Neural cell (in vitro differentiated cells): ENCODE results near the gene B4GALT5. TPM values are rescaled to one million over a fixed set of nuclear protein-coding genes. Genes with fewer than 3 reads are reported as not detected.

Experiments
- H2AFZ ChIP-seq: fragments of 200-600, 300-800 bp; sonication (generic), shearing (Covaris generic); 2 replicates; pipeline ENCODE4 v1.6.0; 2014; ENCODE audit warnings: low read depth, mild to moderate bottlenecking, antibody characterized with exemption, low read length, moderate library complexity
- H3F3A ChIP-seq: fragments of 200-600 bp; shearing (Covaris generic); 2 replicates; pipeline ENCODE4 v1.6.1; 2016; ENCODE audit warnings: mild to moderate bottlenecking, moderate library complexity, mixed read lengths, antibody characterized with exemption, low read length; ENCODE audit not compliant: insufficient read depth, poor library complexity, severe bottlenecking
- H3K27ac ChIP-seq: fragments of 200-600, 300-800 bp; sonication (generic), shearing (Covaris generic); 2 replicates; pipeline ENCODE4 v1.5.1; 2014; ENCODE audit warnings: mild to moderate bottlenecking, low read length, moderate library complexity
- H3K27me3 ChIP-seq: fragments of 300-800, 200-600 bp; sonication (generic), shearing (Covaris generic); 2 replicates; pipeline ENCODE4 v1.6.0; 2014; ENCODE audit warnings: mild to moderate bottlenecking, low read depth, low read length, moderate library complexity; ENCODE audit not compliant: insufficient read depth
- H3K36me3 ChIP-seq: fragments of 300-800, 200-600 bp; sonication (generic), shearing (Covaris generic); 2 replicates; pipeline ENCODE4 v1.5.1; 2014; ENCODE audit warnings: mild to moderate bottlenecking, antibody characterized with exemption, low read length, moderate library complexity; ENCODE audit not compliant: insufficient read depth
- H3K4me2 ChIP-seq: fragments of 300-800, 200-600 bp; sonication (generic), shearing (Covaris generic); 2 replicates; pipeline ENCODE4 v1.6.0; 2014; ENCODE audit warnings: mild to moderate bottlenecking, low read length
- H3K4me3 ChIP-seq: fragments of 300-800, 200-600 bp; sonication (generic), shearing (Covaris generic); 2 replicates; pipeline ENCODE4 v1.5.1; 2014; ENCODE audit warnings: mild to moderate bottlenecking, low read length, moderate library complexity
- H3K79me2 ChIP-seq: fragments of 200-600 bp; shearing (Covaris generic); replicated peaks from 2 replicates; pipeline ENCODE4 v1.6.0; 2014; ENCODE audit warnings: mild to moderate bottlenecking, low read length, moderate library complexity; ENCODE audit not compliant: insufficient read depth
- H3K9ac ChIP-seq: fragments of 300-800, 200-600 bp; sonication (generic), shearing (Covaris generic); 2 replicates; pipeline ENCODE4 v1.6.1; 2016; ENCODE audit warnings: mild to moderate bottlenecking, low read length, mixed read lengths
- H3K9me2 ChIP-seq: fragments of 200-600 bp; shearing (Covaris generic); 2 replicates; pipeline ENCODE4 v1.6.1; 2016; ENCODE audit warnings: mild to moderate bottlenecking, low read length, mixed read lengths; ENCODE audit not compliant: insufficient read depth
- H3K9me3 ChIP-seq: fragments of 200-600, 300-800 bp; sonication (generic), shearing (Covaris generic); 2 replicates; pipeline ENCODE4 v1.6.1; 2016; ENCODE audit warnings: mild to moderate bottlenecking, mixed run types, low read length, moderate library complexity, mixed read lengths
- H4K20me1 ChIP-seq: fragments of 200-600 bp; shearing (Covaris generic); 2 replicates; pipeline ENCODE4 v1.6.1; 2016; ENCODE audit warnings: mild to moderate bottlenecking, mixed run types; ENCODE audit not compliant: insufficient read depth
- EP300 ChIP-seq: fragments of 450-650 bp; conservative IDR thresholded peaks from 2 replicates; pipeline ENCODE4 v1.6.1; 2014; ENCODE audit warnings: antibody characterized with exemption, mild to moderate bottlenecking, moderate library complexity; ENCODE audit not compliant: poor library complexity, severe bottlenecking
- EZH2 ChIP-seq: fragments of 200-600, 300-800 bp; shearing (Covaris generic), sonication (generic); IDR thresholded peaks from 2 replicates; pipeline ENCODE4 v1.6.1; 2014; ENCODE audit warnings: antibody characterized with exemption, low read length, borderline replicate concordance, mild to moderate bottlenecking; ENCODE audit not compliant: insufficient read depth, poor library complexity, severe bottlenecking
- MXI1 ChIP-seq: fragments of 450-650 bp; conservative IDR thresholded peaks from 2 replicates; pipeline ENCODE4 v1.6.1; 2014; ENCODE audit warnings: antibody characterized with exemption, mild to moderate bottlenecking; ENCODE audit not compliant: poor library complexity, severe bottlenecking
- POLR2AphosphoS5 ChIP-seq: IDR thresholded peaks from 2 replicates; pipeline ENCODE4 v1.6.1; 2012
- RAD21 ChIP-seq: fragments of 450-650 bp; conservative IDR thresholded peaks from 2 replicates; pipeline ENCODE4 v1.6.1; 2014; ENCODE audit warnings: antibody characterized with exemption, mild to moderate bottlenecking, moderate library complexity
- SMC3 ChIP-seq: fragments of 450-650 bp; conservative IDR thresholded peaks from 2 replicates; pipeline ENCODE4 v1.6.1; 2014; ENCODE audit warnings: antibody characterized with exemption, mild to moderate bottlenecking, moderate library complexity; ENCODE audit not compliant: poor library complexity
- TAF1 ChIP-seq: IDR thresholded peaks from 2 replicates; pipeline ENCODE4 v1.6.1; 2012; ENCODE audit warnings: low read depth
- polyA plus RNA-seq: library from polyadenylated mRNA; depleted of rRNA; stranded (reverse); fragments of >200 nt; gene quantifications from 2 replicates; pipeline ENCODE4 v1.2.3, GENCODE V29; 2014
- TF ChIP-seq, protein P1 (sequence below): IDR thresholded peaks from 2 replicates; pipeline ENCODE4 v1.6.1; 2012; ENCODE audit warnings: borderline replicate concordance
- TF ChIP-seq, protein P2 (sequence below): fragments of 450-650 bp; IDR thresholded peaks from 2 replicates; pipeline ENCODE4 v1.5.1; 2014; ENCODE audit warnings: antibody characterized with exemption, mild to moderate bottlenecking, moderate library complexity; ENCODE audit not compliant: poor library complexity, severe bottlenecking

Gene B4GALT5
- polyA plus RNA-seq, 1 donor from 2014 or later: 34.7 TPM

DNA sequence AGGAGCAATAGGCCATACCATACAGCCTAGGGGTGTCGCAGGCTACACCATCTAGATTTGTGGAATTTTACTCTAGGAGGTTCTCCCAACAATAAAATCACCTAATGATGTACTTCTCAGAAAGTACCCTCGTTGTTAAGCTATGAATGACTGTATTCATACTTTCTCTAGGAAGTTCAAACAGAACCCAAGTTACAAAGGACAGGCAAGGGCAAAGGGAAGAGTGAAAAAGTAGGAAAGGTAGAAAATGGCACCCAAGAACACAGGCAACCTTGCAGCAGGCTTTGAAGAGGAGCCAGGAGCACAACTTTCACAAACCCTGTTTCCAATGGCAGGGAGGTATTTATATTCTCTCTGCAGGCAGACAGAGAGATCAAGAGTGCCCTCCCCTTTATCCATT lies 67.2 kb downstream of the B4GALT5 start:
- Histone ChIP-seq H3K9me2 (no peaks in the 10 kb centered on the region), H3K36me3 (peaks cover 14% of the 10 kb centered on the region), H3F3A (no peaks in the 10 kb centered on the region), H3K27me3 (no peaks in the 10 kb centered on the region), H3K4me3 (no peak overlapping the region), H3K27ac (no peak overlapping the region), H3K9ac (no peak overlapping the region), H3K79me2 (no peaks in the 10 kb centered on the region), H3K4me2 (no peak overlapping the region), H3K9me3 (no peaks in the 10 kb centered on the region), H4K20me1 (no peaks in the 10 kb centered on the region), H2AFZ (no peak overlapping the region)
- TF ChIP-seq, protein P1, sequence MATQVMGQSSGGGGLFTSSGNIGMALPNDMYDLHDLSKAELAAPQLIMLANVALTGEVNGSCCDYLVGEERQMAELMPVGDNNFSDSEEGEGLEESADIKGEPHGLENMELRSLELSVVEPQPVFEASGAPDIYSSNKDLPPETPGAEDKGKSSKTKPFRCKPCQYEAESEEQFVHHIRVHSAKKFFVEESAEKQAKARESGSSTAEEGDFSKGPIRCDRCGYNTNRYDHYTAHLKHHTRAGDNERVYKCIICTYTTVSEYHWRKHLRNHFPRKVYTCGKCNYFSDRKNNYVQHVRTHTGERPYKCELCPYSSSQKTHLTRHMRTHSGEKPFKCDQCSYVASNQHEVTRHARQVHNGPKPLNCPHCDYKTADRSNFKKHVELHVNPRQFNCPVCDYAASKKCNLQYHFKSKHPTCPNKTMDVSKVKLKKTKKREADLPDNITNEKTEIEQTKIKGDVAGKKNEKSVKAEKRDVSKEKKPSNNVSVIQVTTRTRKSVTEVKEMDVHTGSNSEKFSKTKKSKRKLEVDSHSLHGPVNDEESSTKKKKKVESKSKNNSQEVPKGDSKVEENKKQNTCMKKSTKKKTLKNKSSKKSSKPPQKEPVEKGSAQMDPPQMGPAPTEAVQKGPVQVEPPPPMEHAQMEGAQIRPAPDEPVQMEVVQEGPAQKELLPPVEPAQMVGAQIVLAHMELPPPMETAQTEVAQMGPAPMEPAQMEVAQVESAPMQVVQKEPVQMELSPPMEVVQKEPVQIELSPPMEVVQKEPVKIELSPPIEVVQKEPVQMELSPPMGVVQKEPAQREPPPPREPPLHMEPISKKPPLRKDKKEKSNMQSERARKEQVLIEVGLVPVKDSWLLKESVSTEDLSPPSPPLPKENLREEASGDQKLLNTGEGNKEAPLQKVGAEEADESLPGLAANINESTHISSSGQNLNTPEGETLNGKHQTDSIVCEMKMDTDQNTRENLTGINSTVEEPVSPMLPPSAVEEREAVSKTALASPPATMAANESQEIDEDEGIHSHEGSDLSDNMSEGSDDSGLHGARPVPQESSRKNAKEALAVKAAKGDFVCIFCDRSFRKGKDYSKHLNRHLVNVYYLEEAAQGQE: no peak
- TF ChIP-seq MXI1 (no peak), SMC3 (no peak), RAD21 (no peak), EP300 (no peak), EZH2 (no peak), TAF1 (no peak), POLR2AphosphoS5 (no peak)
- TF ChIP-seq, protein P2, sequence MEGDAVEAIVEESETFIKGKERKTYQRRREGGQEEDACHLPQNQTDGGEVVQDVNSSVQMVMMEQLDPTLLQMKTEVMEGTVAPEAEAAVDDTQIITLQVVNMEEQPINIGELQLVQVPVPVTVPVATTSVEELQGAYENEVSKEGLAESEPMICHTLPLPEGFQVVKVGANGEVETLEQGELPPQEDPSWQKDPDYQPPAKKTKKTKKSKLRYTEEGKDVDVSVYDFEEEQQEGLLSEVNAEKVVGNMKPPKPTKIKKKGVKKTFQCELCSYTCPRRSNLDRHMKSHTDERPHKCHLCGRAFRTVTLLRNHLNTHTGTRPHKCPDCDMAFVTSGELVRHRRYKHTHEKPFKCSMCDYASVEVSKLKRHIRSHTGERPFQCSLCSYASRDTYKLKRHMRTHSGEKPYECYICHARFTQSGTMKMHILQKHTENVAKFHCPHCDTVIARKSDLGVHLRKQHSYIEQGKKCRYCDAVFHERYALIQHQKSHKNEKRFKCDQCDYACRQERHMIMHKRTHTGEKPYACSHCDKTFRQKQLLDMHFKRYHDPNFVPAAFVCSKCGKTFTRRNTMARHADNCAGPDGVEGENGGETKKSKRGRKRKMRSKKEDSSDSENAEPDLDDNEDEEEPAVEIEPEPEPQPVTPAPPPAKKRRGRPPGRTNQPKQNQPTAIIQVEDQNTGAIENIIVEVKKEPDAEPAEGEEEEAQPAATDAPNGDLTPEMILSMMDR: no peak

DNA sequence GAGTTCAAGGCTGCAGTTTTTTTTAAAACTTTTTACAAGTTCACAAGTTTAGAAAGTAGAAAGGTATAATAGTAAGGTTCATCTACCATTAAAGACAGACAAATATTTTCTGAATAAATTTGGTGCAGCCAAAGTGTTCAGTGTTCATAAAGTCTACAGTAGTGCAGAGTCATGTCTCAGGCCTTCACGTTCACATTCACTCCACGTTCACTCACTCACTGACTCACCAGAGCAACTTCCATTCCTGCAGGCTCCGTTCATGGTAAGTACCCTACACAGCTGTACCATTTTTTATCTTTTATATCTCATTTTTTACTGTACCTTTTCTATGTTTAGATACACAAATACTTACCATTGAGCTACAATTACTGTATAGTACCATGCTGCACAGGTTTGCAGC lies 67.6 kb downstream of the B4GALT5 start:
- Histone ChIP-seq H3K79me2 (no peaks in the 10 kb centered on the region), H3K36me3 (peaks cover 14% of the 10 kb centered on the region), H2AFZ (no peak overlapping the region), H3K4me3 (no peak overlapping the region), H3F3A (no peaks in the 10 kb centered on the region), H3K27ac (no peak overlapping the region), H4K20me1 (no peaks in the 10 kb centered on the region), H3K9me2 (no peaks in the 10 kb centered on the region), H3K4me2 (no peak overlapping the region), H3K9ac (no peak overlapping the region), H3K9me3 (no peaks in the 10 kb centered on the region), H3K27me3 (no peaks in the 10 kb centered on the region)
- TF ChIP-seq POLR2AphosphoS5 (no peak), EP300 (no peak), RAD21 (no peak), EZH2 (no peak), TAF1 (no peak)
- TF ChIP-seq, protein P1: no peak
- TF ChIP-seq, protein P2: no peak
